AG10803 (cell line): Measurements from ENCODE around the gene CLEC11A.

ENCODE experiments used
- DNase-seq: peaks from one replicate; pipeline ENCODE4 v3.0.0; 2010; ENCODE audit warnings: low read depth
- H3K4me3 ChIP-seq: 2 replicates; pipeline ENCODE4 v1.5.1; 2011; ENCODE audit warnings: mild to moderate bottlenecking, low read length, control low read depth
- TF ChIP-seq, protein P1 (sequence below): conservative IDR thresholded peaks from 2 replicates; pipeline ENCODE4 v1.5.1; 2011; ENCODE audit warnings: mild to moderate bottlenecking, low read length, control low read depth, inconsistent platforms

Gene CLEC11A

DNA sequence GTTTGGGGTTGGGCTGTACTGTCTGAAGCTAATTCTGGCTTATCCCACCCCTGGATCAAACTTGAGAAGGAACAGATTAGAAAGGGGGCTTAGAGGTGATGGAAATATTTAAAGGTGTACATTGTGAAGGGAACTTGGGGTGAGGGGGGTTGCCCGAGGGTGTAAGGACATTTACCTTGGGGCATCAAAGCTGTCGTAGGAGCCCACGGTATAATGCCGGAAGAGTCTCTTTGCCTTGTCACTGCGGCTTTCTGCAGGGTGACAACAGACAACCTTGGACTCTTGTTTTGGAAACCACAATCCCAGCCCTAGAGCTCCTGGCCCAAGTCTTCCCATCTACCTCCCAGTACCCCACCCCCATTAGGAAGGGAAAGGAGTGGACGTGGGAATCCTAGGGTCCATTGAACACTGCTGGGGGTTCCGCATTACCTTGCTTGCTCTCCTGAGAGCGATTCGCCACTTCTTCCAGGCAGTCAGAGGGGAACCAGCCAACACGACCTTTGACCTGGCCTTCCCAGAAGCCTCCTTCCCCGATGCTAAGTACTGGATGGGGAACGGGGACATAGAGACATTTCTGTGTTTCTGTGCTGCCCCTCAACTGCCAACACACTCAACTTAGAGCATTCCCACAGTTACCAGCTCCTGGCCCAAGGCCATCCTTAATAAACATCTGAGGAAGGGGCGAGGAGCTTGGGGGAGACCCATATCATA is 25.6 kb upstream of the CLEC11A start:
- no peak overlapping the region for H3K4me3 ChIP-seq
- TF ChIP-seq, protein P1, sequence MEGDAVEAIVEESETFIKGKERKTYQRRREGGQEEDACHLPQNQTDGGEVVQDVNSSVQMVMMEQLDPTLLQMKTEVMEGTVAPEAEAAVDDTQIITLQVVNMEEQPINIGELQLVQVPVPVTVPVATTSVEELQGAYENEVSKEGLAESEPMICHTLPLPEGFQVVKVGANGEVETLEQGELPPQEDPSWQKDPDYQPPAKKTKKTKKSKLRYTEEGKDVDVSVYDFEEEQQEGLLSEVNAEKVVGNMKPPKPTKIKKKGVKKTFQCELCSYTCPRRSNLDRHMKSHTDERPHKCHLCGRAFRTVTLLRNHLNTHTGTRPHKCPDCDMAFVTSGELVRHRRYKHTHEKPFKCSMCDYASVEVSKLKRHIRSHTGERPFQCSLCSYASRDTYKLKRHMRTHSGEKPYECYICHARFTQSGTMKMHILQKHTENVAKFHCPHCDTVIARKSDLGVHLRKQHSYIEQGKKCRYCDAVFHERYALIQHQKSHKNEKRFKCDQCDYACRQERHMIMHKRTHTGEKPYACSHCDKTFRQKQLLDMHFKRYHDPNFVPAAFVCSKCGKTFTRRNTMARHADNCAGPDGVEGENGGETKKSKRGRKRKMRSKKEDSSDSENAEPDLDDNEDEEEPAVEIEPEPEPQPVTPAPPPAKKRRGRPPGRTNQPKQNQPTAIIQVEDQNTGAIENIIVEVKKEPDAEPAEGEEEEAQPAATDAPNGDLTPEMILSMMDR, result no peak
- no peak for DNase-seq

DNA sequence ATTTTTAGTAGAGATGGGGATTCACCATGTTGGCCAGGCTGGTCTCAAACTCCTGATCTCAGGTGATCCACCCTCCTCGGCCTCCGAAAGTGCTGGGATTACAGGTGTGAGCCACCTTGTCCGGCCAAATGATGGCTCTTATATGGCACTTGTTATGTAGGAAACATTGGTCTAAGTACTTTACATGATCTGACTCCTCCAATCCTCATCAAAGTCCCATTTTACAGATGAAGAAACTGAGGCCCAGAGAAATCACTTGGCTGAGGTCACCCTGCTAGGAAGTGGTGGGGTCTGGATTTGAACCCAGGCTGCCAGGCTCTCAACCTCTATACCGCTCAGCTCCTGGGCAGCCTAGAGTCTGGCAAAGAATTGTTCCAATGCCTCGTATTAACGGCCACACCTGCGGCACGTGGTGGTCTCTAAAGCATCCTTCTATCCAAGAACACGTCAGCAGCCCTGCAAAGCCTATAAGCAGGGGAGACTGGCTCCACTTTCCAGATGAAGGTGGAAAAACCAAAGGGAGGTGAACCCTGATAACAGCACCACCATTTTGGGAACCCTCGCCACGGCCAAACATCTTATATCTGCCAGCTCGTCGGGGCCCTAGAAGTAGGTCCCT is 21.7 kb upstream of the CLEC11A start:
- H3K4me3 ChIP-seq, result no peak overlapping the region
- TF ChIP-seq, protein P1, result no peak

DNA sequence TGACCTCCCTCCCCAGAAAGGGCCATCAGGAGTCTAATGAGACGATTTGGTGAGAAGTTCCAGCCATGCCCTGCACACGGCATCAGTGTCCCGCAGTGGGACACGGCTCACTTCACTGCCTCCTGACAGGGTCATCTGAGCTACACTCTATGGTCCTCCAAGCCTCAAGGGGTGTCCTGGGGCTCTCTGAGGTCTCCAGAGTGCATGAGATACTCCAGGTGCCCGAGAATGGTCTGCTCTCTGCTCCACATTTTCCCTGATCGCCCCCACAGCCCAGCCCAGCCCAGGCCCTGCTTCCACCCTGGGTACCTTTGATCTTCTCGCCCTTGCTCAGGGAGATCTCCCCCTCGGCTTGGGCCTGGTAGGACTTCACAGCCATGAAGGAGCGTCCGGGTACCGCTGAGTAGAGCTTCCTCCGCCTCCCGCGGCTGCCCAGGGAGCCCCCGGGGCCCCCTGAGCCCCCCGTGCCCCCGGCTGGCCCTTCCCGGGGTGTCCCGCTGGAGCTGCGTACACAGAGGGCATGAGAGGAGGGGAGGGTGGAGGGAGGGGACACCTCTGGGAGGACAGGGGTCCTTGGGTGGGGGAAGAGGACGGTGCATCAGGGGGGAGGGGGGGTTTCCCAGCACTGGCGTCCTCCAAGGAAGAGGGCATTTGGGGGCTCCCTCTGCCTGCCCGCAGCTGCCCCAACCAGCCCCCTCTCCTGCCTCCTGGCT is 20.9 kb upstream of the CLEC11A start:
- TF ChIP-seq, protein P1, result no peak
- DNase-seq, result no peak
- no peak overlapping the region for H3K4me3 ChIP-seq

More for the DNA sequence above, 21.7 kb upstream of the CLEC11A start:
- no peak for DNase-seq

DNA sequence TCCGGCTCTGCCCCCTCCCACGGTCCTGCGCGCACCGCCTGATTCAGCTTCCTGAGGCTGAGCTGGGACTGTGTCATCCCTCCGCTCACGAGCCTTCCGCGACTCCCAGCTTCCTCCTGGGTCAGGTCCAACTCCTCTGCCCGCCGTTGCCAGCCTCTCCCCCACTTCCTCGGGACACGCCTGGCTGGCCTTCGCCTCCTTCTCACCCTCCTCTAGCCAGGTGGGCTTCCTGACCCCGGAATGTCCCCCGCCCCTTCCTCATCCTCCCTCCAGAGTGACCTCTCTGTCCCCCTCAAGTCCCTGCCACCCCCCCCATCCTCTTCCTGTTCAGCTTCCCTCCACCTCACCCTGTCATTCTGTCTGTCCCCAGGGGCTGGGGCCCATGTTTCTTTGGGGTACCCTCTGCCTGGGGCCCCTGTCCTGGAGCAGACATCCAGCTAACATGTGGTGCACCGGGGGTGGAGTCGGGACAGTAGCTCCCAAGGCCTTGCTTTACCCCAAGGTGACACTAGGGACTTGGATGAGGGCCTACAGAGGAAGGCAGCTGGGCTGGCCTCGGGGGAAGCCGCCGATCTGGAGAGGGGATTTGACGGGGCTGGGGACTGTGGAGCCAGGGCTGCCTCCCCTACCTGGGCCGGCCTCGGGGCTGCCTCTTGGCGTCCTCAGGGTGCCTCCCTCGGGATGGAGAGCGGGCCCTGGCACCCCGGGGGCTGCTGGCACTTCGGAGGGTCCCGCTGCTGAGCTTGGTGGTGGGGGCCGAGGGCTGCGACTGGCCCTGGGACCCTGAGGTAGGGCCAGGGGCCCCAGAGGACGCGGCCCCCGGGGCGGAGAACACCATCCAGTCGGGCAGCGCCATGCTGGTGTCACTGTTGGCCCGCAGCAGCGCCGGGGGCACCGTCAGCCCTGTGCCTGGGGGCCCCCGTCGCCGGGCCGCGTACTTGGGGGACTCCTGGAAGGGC is 20.0 kb upstream of the CLEC11A start:
- TF ChIP-seq, protein P1, result no peak
- no peak overlapping the region for H3K4me3 ChIP-seq
- no peak for DNase-seq

DNA sequence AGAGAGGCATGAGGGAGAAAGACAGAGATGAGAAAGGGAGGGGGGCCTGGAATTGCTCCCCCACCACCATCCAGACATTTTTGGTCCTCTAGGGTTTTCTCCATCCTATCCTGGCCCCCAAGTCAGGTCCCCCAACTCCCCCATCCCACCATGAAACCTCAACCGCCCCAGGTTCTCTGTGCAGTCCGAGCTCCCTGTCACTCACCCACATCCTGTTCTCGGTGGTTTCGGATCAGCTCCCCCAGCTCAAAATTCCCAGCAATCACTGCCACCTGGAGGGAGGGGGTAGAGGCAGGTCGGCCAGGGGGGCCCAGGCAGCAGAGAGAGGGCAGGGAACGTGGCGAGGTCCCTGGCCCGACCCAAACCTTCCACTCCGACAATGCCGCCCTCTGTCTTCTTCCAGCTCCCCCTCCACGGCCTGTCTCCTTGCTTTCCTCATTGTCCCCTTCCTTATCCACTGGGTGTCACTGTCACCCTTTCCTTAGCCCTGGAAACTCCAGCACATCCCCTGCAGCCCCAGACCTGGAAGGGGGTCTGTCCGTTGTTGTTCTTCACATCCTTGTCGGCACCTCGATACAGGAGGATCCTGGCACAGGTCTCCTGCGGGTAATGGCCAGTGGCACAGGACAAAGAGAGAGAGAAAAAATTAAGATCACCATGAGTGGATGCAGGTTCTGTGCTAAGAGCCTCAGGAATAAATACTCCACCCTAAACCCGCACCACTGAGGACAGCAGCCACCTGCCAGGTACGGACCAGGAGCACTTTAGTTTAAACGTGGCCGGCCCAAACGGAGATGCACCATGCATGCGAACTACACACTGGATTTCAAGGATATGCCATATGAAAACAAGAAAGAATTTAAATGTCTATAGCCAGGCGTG is 19.0 kb upstream of the CLEC11A start:
- DNase-seq, result no peak
- H3K4me3 ChIP-seq, result no peak overlapping the region
- TF ChIP-seq, protein P1, result peak; percentile 13; the same call in 1 of the 2 replicates

DNA sequence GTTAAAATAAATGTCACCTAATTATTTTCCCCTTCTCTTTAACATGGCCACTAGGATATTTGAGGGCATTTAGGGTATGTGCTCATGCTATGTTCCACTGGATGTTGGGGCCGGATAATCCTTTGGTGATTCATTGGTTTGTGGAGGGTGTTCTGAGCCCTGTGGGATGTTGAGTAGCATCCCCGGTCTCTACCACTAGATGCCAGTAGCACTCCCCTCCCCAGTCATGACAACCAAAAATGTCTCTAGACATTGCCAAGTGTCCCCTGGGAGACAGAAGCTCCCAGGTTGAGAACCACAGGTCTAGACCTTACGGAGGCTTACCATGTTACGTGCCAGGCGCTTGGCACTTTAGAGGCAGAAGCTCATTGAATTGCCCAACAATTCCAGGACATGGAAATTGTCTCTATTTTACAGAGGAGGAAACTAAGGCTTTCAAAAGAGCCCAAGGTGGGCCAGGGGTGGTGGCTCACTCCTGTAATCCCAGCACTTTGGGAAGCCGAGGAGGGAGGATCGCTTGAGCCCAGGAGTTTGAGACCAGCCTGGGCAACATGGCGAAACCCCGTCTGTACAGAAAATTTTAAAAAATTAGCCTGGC is 17.6 kb upstream of the CLEC11A start:
- no peak overlapping the region for H3K4me3 ChIP-seq
- DNase-seq, result peak; percentile 67
- TF ChIP-seq, protein P1, result peak; percentile 91
